A673 (cell line): ENCODE measurements around the gene CSNK1G2. TPM values are rescaled to one million over a fixed set of nuclear protein-coding genes. Genes with fewer than 3 reads are reported as not detected.

Source experiments
- BruUV-seq: library from RNA; stranded (reverse); fragments of 400-500 nt; replicated peaks from 2 replicates; lab custom pipeline; 2021; lab: Mats Ljungman, UMichigan
- CTCF ChIA-PET: fragments of 300-600 bp; sonication (Branson Sonifier 250); formaldehyde crosslinking; loops from one replicate; lab custom pipeline; 2022; ENCODE audit warnings: antibody characterized with exemption; lab: Charles Lee
- POLR2A ChIA-PET: fragments of 300-600 bp; sonication (Branson Sonifier 250); formaldehyde crosslinking; loops from one replicate; lab custom pipeline; 2022; ENCODE audit warnings: antibody characterized with exemption; ENCODE audit not compliant: low non-redundant PET; lab: Charles Lee
- DNase-seq: peaks from one replicate; pipeline ENCODE4 v3.0.0-alpha.2; 2015; ENCODE audit warnings: low spot score
- H3K27ac ChIP-seq: fragments of 200-600 bp; sonication (generic); 2 replicates; pipeline ENCODE4 v1.5.1; 2016; ENCODE audit warnings: mixed run types, low read depth, mild to moderate bottlenecking, mixed read lengths, antibody characterized with exemption, low read length; ENCODE audit not compliant: poor library complexity, severe bottlenecking
- H3K27me3 ChIP-seq: fragments of 200-600 bp; sonication (generic); replicated peaks from 2 replicates; pipeline ENCODE4 v1.6.1; 2017; ENCODE audit warnings: mixed run types, low read depth, mild to moderate bottlenecking, mixed read lengths, antibody characterized with exemption, low read length; ENCODE audit not compliant: insufficient read depth, poor library complexity
- H3K36me3 ChIP-seq: fragments of 200-600 bp; sonication (generic); 2 replicates; pipeline ENCODE4 v1.6.1; 2016; ENCODE audit warnings: mixed run types, mild to moderate bottlenecking, mixed read lengths, antibody characterized with exemption, low read length; ENCODE audit not compliant: insufficient read depth, poor library complexity, severe bottlenecking
- H3K4me1 ChIP-seq: fragments of 200-600 bp; sonication (generic); 2 replicates; pipeline ENCODE4 v1.6.1; 2017; ENCODE audit warnings: mixed run types, mild to moderate bottlenecking, mixed read lengths, antibody characterized with exemption, low read length; ENCODE audit not compliant: insufficient read depth, poor library complexity, severe bottlenecking
- H3K4me3 ChIP-seq: fragments of 200-600 bp; sonication (generic); 2 replicates; pipeline ENCODE4 v1.5.1; 2016; ENCODE audit warnings: low read depth, mixed run types, mild to moderate bottlenecking, mixed read lengths, low read length; ENCODE audit not compliant: poor library complexity, severe bottlenecking
- H3K9me3 ChIP-seq: fragments of 200-600 bp; sonication (generic); 2 replicates; pipeline ENCODE4 v1.6.1; 2016; ENCODE audit warnings: mixed run types, low read depth, mild to moderate bottlenecking, mixed read lengths, antibody characterized with exemption, low read length; ENCODE audit not compliant: poor library complexity, severe bottlenecking
- EZH2 ChIP-seq: fragments of 200-600 bp; sonication (generic); IDR thresholded peaks from 2 replicates; pipeline ENCODE4 v1.6.1; 2017; ENCODE audit warnings: borderline replicate concordance, low read depth, mild to moderate bottlenecking, mixed read lengths, antibody characterized with exemption, low read length; ENCODE audit not compliant: poor library complexity, severe bottlenecking
- intact Hi-C: fragments of 100-400 bp; cut with micrococcal nuclease; formaldehyde crosslinking; loops from one replicate; pipeline ENCODE4 v1.10.0; 2022; ENCODE audit not compliant: unreplicated experiment
- total RNA-seq: library from RNA; stranded (reverse); gene quantifications from 2 replicates; pipeline ENCODE4 v1.2.3, GENCODE V29; 2021
- TF ChIP-seq, protein P1 (sequence below): fragments of 300-800, 200-600 bp; sonication (generic); conservative IDR thresholded peaks from 2 replicates; pipeline ENCODE4 v1.5.1; 2017; ENCODE audit warnings: low read depth, mild to moderate bottlenecking, antibody characterized with exemption, low read length, moderate library complexity, mixed read lengths

CSNK1G2 gene
- total RNA-seq, 1 experiment from 2014 or later = 108 TPM

DNA sequence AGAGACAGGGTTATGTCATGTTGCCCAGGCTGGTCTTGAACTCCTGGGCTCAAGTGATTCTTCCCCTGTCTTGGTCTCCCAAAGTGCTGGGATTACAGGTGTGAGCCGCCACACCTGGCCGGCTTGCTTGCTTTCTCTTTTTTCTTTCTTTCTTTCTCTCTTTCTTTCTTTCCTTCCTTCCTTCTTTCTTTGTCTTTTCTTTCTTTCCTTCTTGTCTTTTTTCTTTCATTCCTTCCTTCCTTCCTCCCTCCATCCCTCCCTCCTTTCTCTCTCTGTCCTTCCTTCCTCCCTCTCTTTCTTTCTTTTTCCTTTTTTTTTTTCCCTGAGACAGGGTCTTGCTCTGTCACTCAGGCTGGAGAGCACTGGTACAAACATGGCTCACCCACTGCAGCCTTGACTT lies 81.3 kb downstream of the CSNK1G2 start:
- H3K9me3 ChIP-seq = no peaks in the 10 kb centered on the region
- POLR2A ChIA-PET = no interaction called here

GRCh38 chr19:2026770-2027169 lies 85.8 kb downstream of the CSNK1G2 start:
- peaks cover 4% of the 10 kb centered on the region for H3K4me1 ChIP-seq
- ChIA-PET CTCF (no interaction called here), POLR2A (no interaction called here)
- intact Hi-C loops = no loop called here
- H3K27me3 ChIP-seq = no peaks in the 10 kb centered on the region
- no peaks in the 10 kb centered on the region for H3K9me3 ChIP-seq
- no peaks in the 10 kb centered on the region for H3K36me3 ChIP-seq
- no peak overlapping the region for H3K27ac ChIP-seq
- no TSS peak for BruUV-seq
- TF ChIP-seq EZH2 = no peak
- TF ChIP-seq, protein P1, sequence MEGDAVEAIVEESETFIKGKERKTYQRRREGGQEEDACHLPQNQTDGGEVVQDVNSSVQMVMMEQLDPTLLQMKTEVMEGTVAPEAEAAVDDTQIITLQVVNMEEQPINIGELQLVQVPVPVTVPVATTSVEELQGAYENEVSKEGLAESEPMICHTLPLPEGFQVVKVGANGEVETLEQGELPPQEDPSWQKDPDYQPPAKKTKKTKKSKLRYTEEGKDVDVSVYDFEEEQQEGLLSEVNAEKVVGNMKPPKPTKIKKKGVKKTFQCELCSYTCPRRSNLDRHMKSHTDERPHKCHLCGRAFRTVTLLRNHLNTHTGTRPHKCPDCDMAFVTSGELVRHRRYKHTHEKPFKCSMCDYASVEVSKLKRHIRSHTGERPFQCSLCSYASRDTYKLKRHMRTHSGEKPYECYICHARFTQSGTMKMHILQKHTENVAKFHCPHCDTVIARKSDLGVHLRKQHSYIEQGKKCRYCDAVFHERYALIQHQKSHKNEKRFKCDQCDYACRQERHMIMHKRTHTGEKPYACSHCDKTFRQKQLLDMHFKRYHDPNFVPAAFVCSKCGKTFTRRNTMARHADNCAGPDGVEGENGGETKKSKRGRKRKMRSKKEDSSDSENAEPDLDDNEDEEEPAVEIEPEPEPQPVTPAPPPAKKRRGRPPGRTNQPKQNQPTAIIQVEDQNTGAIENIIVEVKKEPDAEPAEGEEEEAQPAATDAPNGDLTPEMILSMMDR = no peak
- H3K4me3 ChIP-seq = no peak overlapping the region
- DNase-seq = no peak

More for the DNA sequence above, 81.3 kb downstream of the CSNK1G2 start:
- BruUV-seq = no TSS peak
- intact Hi-C loops = no loop called here
- no peak overlapping the region for H3K4me3 ChIP-seq
- TF ChIP-seq EZH2 = no peak
- CTCF ChIA-PET = no interaction called here
- no peaks in the 10 kb centered on the region for H3K36me3 ChIP-seq
- no peak overlapping the region for H3K27ac ChIP-seq
- no peak for DNase-seq
- H3K4me1 ChIP-seq = no peaks in the 10 kb centered on the region
- no peaks in the 10 kb centered on the region for H3K27me3 ChIP-seq

DNA sequence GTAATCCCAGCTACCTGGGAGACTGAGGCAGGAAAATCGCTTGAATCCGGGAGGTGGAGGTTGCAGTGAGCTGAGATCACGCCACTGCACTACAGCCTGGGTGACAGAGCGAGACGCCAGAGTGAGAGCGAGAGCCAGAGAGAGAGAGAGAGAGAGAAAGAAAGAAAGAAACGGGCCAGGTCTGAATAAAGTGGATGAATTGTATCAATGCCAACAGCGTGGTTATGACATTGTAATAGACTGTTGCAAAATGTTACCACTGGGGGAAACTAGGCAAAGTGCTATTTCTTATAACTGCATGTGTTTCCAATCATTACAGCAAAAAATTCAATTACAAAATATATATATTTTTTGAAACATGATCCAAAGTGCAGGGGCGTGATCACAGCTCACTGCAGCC lies 86.4 kb downstream of the CSNK1G2 start:
- Histone ChIP-seq H3K27me3 (no peaks in the 10 kb centered on the region), H3K4me3 (no peak overlapping the region), H3K36me3 (no peaks in the 10 kb centered on the region), H3K9me3 (no peaks in the 10 kb centered on the region), H3K27ac (no peak overlapping the region), H3K4me1 (peaks cover 10% of the 10 kb centered on the region)
- BruUV-seq = no TSS peak
- DNase-seq = no peak
- ChIA-PET POLR2A (no interaction called here), CTCF (no interaction called here)
- intact Hi-C loops = no loop called here
- TF ChIP-seq, protein P1 = no peak
- no peak for TF ChIP-seq EZH2

Other genes with a start within 250 kb of the CSNK1G2 start
- gene ONECUT3, start 187.7 kb upstream of the CSNK1G2 start, total RNA-seq = not detected in 2 replicates
- 8.7 and 10.7 TPM in 2 replicates for gene ATP8B3, start 128.9 kb upstream of the CSNK1G2 start, total RNA-seq
- gene REXO1, start 92.7 kb upstream of the CSNK1G2 start, total RNA-seq = 50.6 and 53.0 TPM in 2 replicates
- gene KLF16, start 77.6 kb upstream of the CSNK1G2 start, total RNA-seq = 46.8 and 49.1 TPM in 2 replicates
- 56.9 and 60.0 TPM in 2 replicates for gene ABHD17A, start 55.7 kb upstream of the CSNK1G2 start, total RNA-seq
- 14.1 and 18.0 TPM in 2 replicates for gene ADAT3, start 35.8 kb upstream of the CSNK1G2 start, total RNA-seq
- gene SCAMP4, start 35.8 kb upstream of the CSNK1G2 start, total RNA-seq = 88.4 and 98.8 TPM in 2 replicates
- gene BTBD2, start 74.5 kb downstream of the CSNK1G2 start, total RNA-seq = 91.7 and 110 TPM in 2 replicates
- gene MKNK2, start 110.1 kb downstream of the CSNK1G2 start, total RNA-seq = 106 and 107 TPM in 2 replicates
- gene MOB3A, start 155.2 kb downstream of the CSNK1G2 start, total RNA-seq = 40.7 and 47.1 TPM in 2 replicates
- gene IZUMO4, start 155.7 kb downstream of the CSNK1G2 start, total RNA-seq = 1.6 and 2.5 TPM in 2 replicates
- gene AP3D1, start 210.4 kb downstream of the CSNK1G2 start, total RNA-seq = 148 and 154 TPM in 2 replicates
- 71.2 and 78.8 TPM in 2 replicates for gene DOT1L, start 222.8 kb downstream of the CSNK1G2 start, total RNA-seq